HG02938 (cell line): ENCODE data around the gene ZFHX3.

Experiments used
- ATAC-seq: cut with Tn5 transposase; IDR thresholded peaks from one replicate; pipeline ENCODE4 v1.9.1; 2021; ENCODE audit warnings: mild to moderate bottlenecking, moderate library complexity; ENCODE audit not compliant: unreplicated experiment

The ZFHX3 gene

GRCh38 chr16:72886346-72886974, 161.5 kb downstream of the ZFHX3 start:
- ATAC-seq = no peak

DNA sequence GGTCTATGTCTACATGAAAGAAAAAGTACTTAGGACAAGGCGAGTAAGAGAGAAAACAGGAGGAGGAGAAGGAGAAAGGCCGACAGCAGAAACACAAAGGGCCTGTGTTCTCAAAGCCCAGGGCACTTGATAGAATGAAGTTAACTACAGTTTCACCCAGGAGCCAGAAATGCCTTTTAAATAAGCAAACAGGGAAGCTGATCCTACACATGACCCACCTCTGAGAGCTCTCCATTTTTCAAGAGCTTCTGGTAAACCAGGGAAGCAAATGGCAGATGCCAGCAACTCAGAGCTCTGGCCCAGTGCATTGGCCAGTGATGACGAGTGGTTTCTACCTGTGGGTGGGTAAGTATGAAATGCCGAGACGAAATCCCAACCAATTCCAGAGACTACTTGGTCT, 163.4 kb downstream of the ZFHX3 start:
- no peak for ATAC-seq

- no peak for ATAC-seq
These were observed 163.9 kb downstream of the ZFHX3 start for GRCh38 chr16:72884037-72884436.

DNA sequence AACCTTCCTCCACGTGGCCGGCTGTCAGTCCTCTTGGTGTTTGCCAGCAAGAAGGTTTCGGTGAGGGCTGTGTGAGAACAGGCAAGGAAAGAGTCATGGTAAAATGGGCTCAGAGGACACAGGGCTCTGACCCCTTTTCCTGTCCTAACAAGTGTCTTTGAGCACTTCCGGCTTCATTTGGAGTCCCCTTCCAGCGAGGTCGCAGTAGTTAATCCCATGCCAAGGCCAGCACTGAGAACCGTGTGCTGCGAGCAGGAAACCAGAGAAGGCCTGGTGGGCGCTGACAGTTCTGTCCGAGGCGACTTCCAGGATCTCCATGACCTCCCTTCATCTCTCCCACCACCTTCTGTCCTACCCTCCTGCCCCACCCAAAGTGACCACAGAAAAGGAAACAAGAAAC, 168.1 kb downstream of the ZFHX3 start:
- ATAC-seq = no peak

DNA sequence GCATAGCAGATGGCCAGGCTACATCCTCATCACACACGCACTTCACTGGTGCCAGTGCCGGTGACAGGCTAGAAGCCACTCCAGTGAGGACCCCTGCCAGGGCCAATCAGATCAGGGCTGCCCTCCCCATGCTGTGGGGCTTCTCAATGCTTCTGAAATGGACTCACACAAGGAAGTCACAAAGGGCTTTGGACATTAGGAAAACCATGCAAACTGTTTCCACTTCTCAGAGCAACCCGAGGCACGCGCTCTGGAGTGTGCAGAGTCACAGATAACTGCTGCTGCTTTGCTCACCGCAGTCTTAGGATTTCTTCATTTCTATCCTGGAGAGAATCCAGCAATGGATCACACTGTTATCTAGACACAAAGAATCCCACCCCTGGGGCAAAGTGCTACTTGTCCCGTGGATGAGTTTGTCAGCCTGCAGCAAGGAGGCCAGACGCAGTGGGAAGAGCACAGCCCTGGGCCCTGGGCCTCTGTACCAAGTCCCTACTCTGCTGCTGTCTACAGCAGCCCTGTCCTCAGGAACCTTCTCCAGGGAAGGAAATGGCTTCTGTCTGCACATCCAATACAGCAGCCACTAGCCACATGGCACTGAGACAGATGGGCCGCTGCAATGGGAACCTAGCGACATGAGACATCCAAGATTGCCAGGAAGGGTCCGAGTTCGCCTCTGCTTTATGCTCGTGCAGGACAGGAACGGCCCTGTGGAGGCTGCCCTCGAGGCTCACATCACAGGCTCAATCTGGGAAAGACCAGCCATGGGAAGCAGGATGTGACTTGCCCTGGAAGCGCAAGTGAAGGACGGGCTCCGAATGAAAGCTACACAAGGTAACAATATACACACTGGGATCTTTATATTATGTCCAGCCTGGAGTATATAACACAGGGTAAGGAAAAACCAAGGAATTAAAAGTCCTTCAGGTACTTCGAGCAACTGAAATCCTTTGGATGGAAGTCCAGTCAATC, 169.3 kb downstream of the ZFHX3 start:
- no peak for ATAC-seq

DNA sequence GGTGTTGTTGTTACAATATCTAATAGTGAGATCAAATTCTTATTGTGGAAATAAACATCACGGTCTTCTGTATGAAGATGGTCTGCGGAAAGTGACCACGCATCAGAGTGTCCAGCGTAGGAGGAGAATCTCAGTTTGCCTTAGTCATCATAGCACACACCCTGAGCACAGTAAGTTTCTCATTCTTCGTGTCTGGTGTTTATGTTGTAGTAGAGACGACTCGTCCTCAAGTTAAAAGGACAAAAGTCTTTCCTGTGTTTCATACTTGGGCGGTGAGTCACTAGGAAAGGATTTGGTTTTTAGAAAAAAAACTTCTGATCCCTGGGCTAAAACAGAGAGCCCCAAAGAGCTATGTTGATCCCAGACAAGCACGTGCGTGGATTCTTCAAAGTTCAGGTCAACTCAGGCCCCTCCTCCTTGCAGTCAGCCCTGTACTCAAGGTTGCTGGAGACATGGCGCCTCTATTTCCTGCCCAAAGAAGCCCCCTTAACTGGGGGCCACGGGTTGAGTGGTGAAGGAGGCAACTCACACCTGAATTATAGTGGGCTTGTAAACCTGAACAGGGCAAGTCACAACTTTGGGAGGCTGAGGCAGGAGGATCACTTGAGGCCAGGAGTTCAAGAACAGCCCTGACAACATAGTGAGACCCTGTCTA, 170.4 kb downstream of the ZFHX3 start:
- ATAC-seq = no peak

GRCh38 chr16:72876981-72877373, 171.0 kb downstream of the ZFHX3 start:
- ATAC-seq = no peak

DNA sequence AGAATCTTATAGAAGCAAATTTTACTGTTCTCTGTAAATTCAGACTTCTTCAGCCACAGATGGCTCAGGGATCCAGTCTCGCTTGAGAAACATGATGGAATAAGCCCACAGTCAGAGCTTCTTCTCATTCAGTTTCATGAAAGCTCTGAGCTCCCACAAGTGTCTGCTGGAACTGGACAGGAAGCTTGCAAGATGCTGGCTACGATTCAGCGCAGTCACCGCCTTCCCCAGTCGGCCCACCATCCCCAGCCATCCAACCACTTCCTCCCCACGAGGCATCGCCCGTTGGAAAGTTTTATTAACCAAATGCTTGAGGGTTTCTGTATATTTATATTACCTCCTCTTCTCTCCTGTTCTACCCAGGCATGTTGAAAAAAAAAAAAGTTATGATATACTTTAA, 171.7 kb downstream of the ZFHX3 start:
- ATAC-seq = no peak

DNA sequence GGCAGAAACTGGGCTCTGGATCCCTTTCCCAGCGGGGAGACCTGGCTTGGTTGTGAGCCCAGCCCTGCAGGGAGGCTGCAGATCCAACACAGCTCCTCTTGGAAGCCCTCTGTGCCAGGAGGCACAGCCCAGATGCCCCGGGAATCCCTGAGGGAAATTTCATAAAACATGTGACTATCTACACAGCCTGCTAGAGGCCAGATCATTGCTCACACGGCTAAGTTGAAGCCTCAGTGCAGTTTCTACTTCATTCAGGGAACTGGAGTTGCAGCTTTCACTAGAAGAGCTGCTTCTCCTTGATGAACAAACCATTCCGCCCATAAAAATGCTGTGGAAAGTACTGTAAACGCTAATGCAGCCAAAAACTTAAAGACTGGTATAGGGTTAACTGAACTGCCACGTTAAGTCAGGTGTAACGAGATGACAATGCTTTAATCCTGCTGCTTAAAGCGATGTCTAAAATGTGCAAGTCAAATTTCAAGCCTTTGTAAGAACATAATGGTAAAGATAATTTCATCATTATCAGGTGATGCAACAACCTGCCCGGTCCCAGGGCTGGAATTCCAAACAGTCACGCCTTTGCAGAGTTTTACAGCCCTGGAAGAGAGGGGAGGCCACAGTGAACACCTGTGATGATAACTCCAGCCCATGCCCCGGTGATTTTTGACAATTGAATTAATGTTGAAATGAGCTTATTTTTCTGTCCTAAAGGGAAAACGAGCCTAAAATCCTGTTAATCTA, 172.5 kb downstream of the ZFHX3 start:
- no peak for ATAC-seq

- no peak for ATAC-seq
These were observed 174.1 kb downstream of the ZFHX3 start for GRCh38 chr16:72873853-72874252.

GRCh38 chr16:72873044-72873443, 174.9 kb downstream of the ZFHX3 start:
- ATAC-seq = no peak

DNA sequence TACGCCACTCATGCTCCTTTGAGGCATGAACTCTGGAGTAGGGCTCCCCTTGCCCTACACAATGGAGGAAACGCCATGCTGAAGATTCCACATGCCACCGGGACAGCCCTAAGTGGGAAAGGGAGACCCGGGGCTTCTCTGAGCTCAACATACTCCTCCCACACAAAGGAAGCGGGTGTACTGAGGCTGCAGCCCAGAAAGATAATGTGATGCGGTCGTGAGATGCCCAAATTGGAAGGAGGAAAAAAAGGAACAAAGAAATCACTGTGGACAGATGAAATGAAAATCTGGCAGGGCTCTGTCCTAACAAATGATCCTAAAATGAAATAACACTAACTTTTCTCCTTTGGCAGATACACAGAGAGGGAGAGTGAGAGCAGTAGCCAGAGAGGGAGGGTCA, 182.1 kb downstream of the ZFHX3 start:
- no peak for ATAC-seq

DNA sequence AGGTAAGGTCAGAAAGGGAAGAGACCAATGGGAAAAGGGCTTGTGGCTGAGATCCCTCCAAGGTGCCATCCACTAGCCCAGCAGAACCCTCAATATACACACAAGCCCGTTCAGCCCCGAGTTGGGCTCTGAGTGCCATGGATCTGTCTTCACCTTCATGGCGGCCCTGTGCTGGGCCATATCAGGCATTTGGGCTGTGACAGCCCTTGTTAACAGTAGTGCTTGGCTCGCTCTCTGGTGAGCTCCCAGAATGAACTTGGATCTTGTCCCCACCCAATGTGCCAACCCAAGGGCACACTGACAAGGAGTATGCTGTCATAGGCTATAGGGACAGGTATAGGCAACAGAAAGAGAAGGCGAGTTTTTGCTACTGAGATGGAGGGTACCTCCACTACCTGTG, 182.7 kb downstream of the ZFHX3 start:
- no peak for ATAC-seq

DNA sequence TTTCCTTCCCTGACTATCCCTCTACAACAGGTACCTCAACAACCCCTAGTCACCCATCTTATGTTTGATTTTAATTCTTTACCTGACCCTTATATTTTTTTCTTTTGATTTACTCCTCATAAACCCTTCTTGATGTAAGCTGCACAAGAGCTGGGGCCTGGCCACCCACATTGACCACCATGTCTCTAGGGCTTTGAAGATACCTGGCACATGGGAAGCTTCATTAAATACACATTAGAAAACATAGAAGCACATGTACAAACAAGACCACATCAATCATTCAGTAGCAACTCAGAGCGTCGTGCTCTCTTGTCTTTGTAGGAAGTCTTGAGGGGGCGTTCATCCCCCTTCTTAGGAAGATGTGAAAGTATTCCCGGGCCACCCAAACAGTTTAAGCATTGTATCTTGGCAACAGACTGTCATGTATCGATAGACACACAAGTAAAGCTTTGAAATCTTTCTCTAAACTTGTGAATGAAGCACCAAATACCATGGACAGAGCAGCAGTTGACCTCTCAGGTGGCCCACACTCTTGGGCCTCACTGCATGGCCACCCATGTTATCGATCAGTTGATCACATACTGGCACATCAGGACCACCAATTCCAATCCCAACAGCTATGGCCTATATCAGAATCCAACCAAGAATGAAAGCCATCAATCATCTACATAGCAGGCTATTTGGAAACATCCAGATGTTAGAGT, 183.6 kb downstream of the ZFHX3 start:
- no peak for ATAC-seq

- ATAC-seq = no peak
These were observed 185.8 kb downstream of the ZFHX3 start for GRCh38 chr16:72862090-72862489.

DNA sequence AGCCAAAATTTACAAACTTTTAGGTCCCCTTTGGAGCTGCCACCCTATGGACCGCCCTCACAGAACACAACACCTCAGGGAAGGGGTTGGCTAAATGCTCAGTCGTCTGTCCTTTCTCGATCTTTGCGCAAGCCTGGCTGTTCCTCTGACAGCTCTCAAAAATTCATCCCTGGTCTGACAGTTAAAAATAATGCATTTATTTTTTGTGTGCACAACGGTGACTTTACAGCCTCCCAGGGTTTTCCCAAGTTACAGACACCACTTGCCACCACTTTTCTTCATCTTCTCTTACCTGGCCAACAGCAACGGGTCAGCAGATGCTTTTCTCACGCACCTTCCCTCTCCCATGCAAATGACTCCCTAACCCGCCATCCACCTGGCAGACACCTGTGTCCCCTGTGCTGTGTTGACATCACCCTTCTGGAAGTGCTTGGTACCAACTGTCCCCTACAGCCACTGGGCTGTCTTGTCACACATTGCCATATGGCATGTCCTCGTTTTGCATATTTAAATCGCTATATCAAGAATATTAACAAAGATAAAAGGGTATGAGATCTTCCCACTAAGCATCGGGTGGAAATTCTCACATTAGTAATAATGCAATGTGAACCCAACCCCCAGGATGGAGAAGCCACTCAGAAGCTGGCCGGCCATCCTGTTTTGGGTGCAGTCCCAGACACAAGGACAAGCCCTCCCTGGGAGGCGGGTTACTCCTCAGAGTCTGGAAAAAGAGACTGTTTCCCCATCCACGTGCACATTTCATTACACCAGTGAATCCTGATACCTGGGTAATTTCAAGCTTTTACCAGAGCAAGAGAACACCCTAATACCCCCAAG, 187.0 kb downstream of the ZFHX3 start:
- no peak for ATAC-seq

- no peak for ATAC-seq
These were observed 188.3 kb downstream of the ZFHX3 start for GRCh38 chr16:72859581-72859980.

DNA sequence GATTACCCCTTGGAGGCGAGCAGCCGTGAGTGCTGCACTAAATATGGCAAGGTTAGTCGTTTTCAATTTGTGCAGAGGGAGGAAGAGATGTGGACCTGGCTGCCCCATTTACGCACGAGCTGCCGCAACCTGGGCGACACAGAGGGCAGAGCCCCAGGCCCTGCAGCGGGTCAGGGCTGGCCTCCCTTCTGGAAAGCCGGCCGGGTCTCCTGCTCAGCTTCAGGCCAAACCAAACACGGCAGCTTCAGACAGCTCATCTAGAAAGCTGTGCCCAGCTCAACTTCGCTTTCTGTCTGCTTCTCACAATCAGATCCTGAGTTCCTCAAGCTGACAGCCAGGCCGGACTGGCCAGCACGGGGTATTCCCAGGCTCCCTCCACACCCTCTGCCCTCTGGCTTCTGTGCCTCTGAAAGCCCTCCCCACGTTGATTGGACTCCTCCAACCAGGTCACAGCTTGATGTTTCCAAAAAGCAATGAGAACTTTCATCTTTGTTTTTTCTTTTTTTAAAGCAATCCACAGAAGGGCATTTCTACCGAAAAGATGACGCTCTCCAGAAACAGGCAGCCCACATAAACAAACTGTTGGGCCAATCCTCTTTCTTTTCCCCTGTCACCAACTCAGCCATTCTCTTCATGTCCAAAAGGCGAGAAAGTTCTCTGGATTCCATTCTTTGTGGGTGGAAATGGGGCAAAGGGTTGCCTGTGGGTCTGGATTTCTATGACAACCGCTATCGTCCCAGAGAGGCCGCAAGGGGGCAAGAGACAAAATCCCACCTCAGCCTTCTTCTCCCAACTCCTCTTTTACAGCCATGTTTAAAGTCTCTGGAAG, 189.0 kb downstream of the ZFHX3 start:
- ATAC-seq = no peak
